ENCODE data around the gene ABCC10.

ABCC10 gene

DNA sequence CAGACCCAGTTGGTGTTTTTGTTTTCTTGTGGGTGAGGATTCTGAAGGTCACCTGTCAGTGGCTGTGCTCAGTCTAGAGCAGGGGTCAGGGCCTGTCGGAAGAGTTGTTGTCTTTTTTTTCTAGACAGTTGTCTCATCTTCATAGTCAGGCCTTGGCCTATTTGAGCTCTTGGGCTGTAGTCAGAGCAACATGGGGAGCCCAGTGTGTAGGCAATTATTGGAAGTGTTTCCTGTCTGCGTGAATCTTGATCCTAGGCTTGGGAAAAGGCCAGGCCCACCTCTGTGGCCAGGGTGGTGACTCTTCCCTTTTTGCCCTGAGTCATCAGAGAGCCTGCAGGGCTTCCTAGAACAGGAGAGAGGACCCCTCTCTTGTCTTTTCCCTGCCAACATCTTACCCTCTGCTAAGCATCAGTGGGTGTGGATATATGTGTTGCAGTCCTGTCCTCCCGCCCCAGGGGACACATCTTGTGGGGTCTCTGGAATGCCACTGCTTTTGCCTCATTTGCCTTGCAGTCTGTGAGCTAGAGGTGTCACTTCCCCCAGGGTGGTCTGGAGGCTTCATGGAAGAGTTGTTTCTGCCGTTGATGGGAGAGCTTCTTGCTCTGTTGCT lies 61.4 kb downstream of the ABCC10 start:
- no peak overlapping the region for H3K4me3 ChIP-seq (ENCODE audit: low read depth, low read length)
- no peak for TF ChIP-seq CTCF (IDR thresholded peaks at IDR 0.05; ENCODE audit: borderline replicate concordance, insufficient read depth, low read depth, low read length)

DNA sequence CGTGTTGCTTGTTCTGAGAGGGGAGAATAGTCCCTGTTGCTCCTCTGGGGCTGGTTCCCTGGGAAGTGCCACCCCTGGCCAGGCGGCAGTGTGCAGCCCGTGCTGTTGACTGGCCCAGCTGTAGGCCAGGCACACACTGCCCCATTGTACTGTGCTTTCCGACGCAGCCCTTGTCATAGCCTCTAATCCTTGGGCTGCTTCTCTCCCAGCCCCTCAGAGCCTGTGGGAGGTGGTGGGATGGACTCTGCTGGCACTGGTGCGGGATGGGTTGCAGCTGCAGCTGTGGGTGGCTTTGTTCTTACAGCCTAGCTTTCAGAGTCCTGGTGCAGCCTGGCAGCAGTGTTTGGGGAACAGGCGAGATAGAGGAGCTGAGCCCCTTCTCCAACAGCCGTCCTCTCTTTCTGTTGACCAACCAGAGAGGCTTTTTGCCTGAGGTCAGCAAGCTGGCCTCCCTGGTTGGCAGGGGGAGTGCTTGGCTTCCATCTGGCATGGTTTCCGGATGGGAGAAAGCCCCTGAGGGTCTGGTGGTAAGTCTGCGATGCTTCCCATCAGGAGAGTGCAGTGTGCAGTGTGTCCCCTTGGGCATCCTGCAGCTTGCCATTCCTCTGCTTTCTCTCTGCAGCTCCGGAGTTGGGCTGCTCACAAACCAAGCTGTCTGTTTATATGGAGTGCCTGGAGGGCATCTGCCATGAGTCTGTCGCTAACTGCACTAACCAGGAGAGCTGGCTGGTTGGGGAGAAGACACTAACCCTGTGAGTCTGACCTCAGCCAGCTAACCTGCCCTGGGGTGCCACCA lies 62.1 kb downstream of the ABCC10 start:
- TF ChIP-seq CTCF (IDR thresholded peaks at IDR 0.05; ENCODE audit: borderline replicate concordance, insufficient read depth, low read depth, low read length) = no peak
- no peak overlapping the region for H3K4me3 ChIP-seq (ENCODE audit: low read depth, low read length)

GRCh38 chr6:43490523-43490939 lies 63.2 kb downstream of the ABCC10 start:
- no peak for TF ChIP-seq CTCF (IDR thresholded peaks at IDR 0.05; ENCODE audit: borderline replicate concordance, insufficient read depth, low read depth, low read length)
- no peak overlapping the region for H3K4me3 ChIP-seq (ENCODE audit: low read depth, low read length)

DNA sequence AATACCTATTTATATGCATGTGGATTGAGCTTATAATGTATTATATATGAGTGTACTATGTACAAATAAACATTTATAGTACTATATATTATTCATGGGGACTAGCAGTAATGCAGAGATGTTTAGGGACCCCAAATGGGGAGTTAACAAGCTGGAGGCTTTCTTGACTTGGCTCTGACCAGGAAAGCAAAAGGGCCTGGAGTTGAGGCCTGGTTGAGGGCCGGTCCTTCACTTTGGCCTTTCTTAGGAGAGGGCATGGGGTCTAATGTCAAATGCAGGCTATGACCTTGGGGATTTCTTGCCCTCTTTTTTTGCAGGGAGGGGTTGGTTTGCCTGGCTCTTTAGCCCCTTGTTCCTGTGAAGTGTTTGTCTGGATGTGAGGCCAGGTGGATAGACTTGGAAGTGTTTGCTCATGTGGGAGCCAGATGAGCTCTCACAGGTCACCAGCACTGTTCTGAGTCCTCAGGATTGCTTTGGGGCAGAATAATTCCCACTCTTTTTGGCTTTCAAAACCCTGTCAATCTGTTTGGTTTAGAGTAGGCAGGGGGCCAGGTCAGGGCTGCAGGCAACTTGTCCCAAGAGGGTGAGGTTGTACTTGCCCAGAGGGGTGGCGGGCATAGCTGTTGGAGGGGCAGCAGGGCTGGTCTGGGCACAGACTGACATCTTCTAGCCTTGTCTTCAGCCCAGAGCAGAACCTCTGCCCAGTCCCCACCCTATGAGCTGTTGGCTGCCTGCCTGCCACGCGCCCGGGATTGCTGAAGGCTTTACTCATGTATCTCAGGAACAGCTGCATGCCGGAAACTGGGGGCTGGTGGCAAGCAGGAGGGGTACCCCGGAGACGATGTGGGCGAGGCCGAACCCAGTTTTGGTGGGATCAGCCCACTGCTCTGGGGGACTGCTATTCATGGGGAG lies 64.7 kb downstream of the ABCC10 start:
- H3K4me3 ChIP-seq (ENCODE audit: low read depth, low read length) = no peak overlapping the region
- no peak for TF ChIP-seq CTCF (IDR thresholded peaks at IDR 0.05; ENCODE audit: borderline replicate concordance, insufficient read depth, low read depth, low read length)

DNA sequence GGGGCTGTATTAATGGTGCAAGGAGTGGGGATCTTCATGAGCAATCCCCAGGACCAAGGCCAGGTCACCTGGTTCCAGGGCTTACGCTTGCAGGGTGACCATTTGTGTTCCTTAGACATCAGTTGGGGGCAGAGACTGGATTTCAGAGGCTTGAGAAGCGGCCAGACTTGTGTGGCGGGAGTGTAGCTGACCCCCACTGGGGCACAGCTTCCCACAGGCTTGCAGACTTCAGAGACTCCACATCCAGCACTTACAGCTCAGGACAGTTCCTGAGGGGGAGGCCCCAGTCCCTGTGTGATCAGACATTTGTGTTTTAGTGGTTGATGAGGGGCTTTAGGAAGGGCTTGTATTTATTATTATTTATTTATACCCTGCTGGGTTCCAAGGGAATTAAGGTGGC lies 65.3 kb downstream of the ABCC10 start:
- no peak for TF ChIP-seq CTCF (IDR thresholded peaks at IDR 0.05; ENCODE audit: borderline replicate concordance, insufficient read depth, low read depth, low read length)
- H3K4me3 ChIP-seq (ENCODE audit: low read depth, low read length) = no peak overlapping the region

- H3K4me3 ChIP-seq (ENCODE audit: low read depth, low read length) = no peak overlapping the region
- TF ChIP-seq CTCF (IDR thresholded peaks at IDR 0.05; ENCODE audit: borderline replicate concordance, insufficient read depth, low read depth, low read length) = no peak
Observed at GRCh38 chr6:43493230-43493629, 65.9 kb downstream of the ABCC10 start.
